Activated CD8-positive, alpha-beta memory T cell treated with anti-CD3 and anti-CD28 coated beads for 36 hours (primary cell): ENCODE results near the gene FETUB. TPM values are rescaled to one million over a fixed set of nuclear protein-coding genes. Genes with fewer than 3 reads are reported as not detected.

Experiments
- CTCF ChIA-PET: fragments of 350-600 bp; sonication (Branson Sonifier 250); formaldehyde crosslinking; loops from one replicate; lab custom pipeline; 2021; ENCODE audit warnings: antibody characterized with exemption; lab: Charles Lee
- POLR2A ChIA-PET: fragments of 350-600 bp; sonication (Branson Sonifier 250); formaldehyde crosslinking; loops from one replicate; lab custom pipeline; 2021; ENCODE audit warnings: antibody characterized with exemption; lab: Charles Lee
- total RNA-seq, 2 experiments: library from RNA; stranded (reverse); gene quantifications; one replicate each; pipeline ENCODE4 v1.2.3, GENCODE V29; 2021

FETUB gene, protein sequence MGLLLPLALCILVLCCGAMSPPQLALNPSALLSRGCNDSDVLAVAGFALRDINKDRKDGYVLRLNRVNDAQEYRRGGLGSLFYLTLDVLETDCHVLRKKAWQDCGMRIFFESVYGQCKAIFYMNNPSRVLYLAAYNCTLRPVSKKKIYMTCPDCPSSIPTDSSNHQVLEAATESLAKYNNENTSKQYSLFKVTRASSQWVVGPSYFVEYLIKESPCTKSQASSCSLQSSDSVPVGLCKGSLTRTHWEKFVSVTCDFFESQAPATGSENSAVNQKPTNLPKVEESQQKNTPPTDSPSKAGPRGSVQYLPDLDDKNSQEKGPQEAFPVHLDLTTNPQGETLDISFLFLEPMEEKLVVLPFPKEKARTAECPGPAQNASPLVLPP
- not detected for total RNA-seq

DNA sequence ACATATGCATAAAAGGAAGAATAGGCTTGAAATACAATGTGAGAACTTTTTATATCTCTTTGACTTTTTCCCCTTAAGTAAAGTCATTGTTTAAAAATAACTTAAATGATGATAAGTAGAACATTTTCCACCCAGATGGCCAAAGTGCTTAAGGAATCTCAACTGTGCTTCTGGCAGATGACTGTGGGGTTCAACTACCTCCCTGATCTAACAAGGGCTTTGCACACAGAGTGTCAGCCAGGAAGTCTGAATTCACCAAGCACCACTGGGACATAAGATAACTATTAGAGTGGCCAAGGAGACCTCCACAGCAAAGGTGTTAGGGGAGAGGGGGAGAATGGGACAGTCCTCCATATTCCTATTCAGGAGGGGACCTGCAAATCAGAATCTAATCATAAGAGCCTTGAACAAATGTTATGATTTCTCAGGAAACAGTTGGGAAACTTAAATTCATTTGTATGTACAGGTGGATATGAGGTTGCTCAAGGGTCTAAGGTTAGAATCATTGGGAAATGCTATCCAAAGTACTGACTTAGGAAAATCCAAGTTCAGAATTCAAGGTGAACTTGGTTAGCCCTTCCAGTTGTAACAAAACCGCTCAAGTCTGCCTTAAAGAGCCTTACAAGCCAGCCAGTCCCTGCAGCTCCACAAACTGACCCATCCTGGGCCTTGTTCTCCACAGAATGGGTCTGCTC is at the start of gene FETUB:
Gene FETUB, plus strand, starts transcription at position 622 of the 695 bp plus-strand sequence. Its CDS starts 62 bp downstream, at position 684.
- CTCF ChIA-PET = no interaction called here
- POLR2A ChIA-PET = no interaction called here

DNA sequence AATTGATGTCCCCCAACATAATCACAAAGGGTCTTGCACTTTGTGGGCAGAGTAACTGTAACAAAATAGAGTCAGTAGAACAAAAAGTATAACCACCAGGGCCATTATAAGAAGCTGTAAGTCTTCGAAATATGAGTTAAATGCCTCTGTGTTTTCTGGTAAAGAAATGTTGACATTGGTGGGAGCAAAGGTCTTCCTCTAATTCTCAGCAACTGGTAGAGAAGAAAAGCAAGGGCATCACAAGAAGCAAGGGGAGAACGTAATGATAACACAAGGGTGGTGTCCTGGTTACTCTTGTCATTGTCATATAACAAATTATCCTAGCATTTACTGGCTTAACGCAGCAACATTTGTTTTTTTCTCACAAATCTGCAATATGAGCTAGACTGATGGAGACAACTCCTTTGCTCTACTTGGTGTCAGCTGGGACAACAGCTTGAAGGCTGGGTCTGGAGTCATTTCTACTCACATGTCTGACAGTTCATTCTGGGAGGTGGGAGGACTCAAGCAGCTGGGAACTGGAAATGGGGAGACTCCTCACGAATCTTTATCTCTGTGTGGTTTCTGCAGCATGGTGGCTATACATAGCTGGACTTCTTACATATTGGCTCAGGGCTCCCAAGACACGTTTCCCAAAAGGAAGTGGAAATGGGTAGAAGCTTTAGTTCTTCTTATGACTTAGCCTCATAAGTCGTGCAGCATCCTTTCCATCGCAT is 49.5 kb upstream of the FETUB start:
- POLR2A ChIA-PET = interaction anchor here (0.5 kb wide), 1 partner anchor 28 kb away, joined by 3 read pairs; no protein-coding TSS in a partner anchor
- CTCF ChIA-PET = interaction anchor here (0.6 to 1.0 kb wide), 2 partner anchors 19 to 61 kb away, joined by 3 to 5 read pairs; no protein-coding TSS in a partner anchor

DNA sequence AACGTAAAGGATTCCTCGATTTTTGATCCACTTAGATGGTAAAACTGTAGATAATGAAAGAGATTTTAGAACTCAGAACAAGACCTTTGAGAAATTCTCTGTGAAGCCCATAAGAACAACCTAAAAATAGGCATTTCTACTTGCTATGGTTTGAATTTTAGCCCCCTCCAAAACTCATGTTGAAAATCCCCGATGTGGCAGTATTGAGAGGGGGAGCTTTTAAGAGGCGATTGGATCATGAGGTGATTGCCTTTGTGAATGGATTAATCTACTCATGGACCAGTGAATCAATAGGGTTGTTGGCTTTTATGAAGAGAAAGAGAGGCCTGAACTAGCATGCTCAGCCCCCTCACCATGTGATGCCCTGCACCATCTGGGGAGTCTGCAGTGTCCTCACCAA is 47.5 kb upstream of the FETUB start:
- ChIA-PET CTCF (interaction anchor here (1.0 kb wide), 1 partner anchor 23 kb away, joined by 3 read pairs; no protein-coding TSS in a partner anchor), POLR2A (no interaction called here)

DNA sequence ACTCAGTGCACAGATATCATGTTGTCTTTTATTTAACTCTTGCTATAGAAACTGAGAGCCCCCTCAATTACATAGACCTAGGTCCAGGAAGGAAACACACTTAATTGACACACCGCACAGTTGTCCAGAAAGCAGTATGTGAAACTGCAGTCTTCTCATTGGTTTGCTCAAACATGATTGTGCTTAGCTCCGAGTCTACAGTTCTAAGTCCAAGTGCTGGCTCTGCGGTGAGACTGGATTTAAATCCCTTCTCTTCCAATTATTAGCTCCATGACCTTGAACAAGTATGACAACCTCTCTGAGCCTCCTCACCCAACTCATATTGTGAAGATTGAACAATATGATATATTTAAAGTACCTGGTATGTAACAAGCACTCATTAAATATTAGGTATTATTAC is 46.3 kb upstream of the FETUB start:
- ChIA-PET POLR2A (no interaction called here), CTCF (no interaction called here)

DNA sequence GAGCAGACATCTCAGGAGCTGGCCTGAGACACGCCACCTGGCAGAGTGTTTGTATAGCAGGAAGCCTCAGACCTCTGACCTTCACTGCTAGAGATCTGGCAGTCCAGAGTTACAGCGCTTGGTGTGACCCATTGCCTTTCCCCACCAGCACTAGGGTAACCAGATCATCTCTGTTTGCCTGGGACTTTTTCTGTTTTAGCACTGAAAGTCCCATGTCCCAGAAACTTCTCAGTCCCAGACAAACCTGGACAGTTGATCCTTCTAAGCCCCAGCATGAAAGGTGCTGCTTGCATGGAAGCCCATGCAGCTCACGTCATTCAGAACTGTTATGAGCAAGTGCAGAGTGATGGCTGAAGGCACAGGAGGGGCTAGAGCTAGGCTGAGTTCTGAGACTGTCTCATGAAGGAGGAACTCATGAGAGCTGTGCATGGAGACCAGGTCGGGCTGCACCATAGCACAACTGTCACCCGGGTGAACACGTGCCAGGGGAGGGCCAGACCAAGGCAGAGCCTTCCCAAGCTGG is 45.5 kb upstream of the FETUB start:
- CTCF ChIA-PET = no interaction called here

DNA sequence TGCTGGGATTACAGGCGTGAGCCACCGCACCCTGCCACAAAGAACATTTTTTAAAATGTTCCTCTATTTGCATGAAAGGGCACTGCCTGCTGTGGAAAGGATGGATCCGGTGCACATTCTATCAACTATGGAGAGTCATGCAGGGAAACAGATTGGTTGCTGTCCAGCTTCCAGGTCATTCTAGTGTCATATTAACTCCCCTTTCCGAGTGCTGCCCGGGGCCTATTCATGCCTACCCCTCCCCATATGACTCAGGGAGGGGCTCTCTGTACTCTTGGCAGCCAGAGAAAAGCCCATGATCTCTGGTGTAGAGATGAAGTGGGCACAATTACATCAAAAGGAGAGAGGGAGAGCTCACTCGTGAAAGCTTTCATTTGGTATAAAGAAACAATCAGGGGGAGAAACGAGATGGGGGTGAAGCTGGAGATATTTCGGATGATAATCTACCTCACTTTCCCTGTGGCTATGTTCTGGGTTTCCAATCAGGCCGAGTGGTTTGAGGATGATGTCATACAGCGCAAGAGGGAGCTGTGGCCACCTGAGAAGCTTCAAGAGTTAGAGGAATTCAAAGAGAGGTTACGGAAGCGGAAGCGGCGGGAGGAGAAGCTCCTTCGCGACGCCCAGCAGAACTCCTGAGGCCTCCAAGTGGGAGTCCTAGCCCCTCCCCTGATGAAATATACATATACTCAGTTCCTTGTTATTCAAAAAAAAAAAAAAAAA is 43.5 kb upstream of the FETUB start:
- POLR2A ChIA-PET = interaction anchor here (0.6 to 0.7 kb wide), 2 partner anchors 26 to 29 kb away, joined by 3 to 7 read pairs; no protein-coding TSS in a partner anchor
- CTCF ChIA-PET = interaction anchor here (0.6 to 0.7 kb wide), 3 partner anchors 653 to 866 kb away, joined by 3 to 5 read pairs (median 3); no protein-coding TSS in a partner anchor

More for the DNA sequence above, 45.5 kb upstream of the FETUB start:
- POLR2A ChIA-PET = no interaction called here

DNA sequence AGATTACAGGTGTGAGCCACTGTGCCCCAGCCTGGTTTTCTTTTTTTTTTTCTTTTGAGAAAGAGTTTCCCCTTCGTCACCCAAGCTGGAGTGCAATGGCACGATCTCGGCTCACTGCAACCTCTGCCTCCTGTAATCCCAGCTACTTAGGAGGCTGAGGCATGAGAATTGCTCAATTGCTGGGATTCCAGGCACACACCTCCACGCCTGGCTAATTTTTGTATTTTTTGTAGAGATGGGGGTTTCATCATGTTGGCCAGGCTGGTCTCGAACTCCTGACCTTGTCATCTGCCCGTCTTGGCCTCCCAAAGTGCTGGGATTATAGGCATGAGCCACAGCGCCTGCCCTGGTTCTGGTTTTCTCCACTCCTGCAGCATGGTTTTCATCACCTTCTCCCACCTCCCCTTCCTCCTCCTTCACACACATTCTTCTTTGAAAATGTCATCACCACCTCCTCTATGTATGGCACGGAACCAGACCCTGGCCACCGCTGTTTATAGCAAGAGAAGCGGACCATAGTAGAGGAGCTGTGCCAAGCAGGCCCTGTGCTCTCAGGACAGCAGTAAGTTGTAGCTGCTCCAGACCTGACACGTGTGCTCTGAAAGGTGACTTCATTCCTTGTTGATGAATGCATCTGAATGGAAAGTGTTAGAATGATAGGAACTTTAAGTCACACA is 42.0 kb upstream of the FETUB start:
- ChIA-PET POLR2A (no interaction called here), CTCF (interaction anchor here (0.7 kb wide), 1 partner anchor 13 kb away, joined by 3 read pairs; no protein-coding TSS in a partner anchor)

DNA sequence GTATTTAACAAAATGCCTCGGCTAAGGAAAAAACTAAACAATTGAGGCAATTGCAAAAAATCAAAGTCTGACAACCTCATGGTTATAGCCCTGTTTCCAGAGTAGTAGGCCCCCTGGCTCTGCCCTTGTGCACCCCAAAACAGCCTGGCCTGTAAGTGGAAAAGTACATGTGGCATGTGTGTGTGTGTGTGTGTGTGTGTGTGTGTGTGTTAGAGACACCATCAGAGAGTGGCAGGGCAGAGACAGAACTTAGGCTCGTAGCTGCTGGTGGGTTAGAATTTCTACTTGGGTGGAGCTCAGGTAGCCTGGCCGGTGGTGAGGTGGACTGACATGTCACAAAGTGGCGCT is 41.4 kb upstream of the FETUB start:
- CTCF ChIA-PET = no interaction called here
- POLR2A ChIA-PET = no interaction called here

DNA sequence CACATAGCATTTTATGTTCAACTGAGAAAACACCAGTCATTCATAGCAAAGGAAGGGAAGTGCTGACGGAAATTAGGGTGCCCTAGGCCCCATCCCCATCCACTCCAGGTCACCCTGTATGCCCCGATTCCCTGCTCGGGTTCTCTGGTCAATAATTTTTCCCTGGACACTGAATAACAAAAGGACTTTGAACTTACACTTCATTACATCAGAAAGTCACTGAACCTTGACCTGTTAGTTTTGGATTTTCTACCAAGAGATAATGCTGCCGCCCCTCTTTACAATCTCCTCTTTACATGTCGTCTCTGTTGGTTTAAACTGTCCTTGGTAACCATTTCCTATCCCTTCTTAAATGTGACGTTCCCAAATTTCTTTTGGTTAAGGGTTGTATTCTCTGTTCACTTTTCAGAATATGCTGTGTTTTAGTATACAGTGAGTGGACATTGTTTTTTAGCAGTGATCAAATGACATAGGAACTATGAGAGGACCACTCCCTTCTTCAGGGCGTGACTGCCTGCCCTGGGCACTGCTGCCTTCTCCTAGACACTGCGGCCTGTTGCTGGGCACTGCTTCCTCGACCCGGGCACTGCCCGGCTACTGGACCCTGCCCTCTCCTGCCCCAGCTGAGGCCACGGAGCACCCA is 40.9 kb upstream of the FETUB start:
- ChIA-PET CTCF (no interaction called here), POLR2A (no interaction called here)

DNA sequence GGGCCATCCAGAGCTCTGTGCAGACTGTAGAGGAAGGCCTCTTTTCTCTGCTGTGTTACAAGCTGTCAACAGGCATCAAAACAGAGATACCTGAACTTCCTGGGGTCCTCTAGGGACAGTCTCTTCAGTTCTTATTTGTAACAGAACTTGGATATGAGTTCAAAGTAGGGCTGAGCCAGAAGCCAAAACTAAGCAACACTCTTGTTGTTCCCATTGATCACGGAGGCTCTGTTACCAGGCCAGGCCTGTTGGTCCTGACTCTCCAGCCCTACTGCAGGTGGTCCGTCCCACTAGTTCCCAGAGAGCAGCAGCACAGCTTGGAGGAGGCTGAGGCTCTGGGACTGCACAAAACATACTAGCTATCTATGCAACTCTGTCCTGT is 40.4 kb upstream of the FETUB start:
- ChIA-PET CTCF (interaction anchor here (1.1 kb wide), 1 partner anchor 15 kb away, joined by 6 read pairs; no protein-coding TSS in a partner anchor), POLR2A (no interaction called here)

DNA sequence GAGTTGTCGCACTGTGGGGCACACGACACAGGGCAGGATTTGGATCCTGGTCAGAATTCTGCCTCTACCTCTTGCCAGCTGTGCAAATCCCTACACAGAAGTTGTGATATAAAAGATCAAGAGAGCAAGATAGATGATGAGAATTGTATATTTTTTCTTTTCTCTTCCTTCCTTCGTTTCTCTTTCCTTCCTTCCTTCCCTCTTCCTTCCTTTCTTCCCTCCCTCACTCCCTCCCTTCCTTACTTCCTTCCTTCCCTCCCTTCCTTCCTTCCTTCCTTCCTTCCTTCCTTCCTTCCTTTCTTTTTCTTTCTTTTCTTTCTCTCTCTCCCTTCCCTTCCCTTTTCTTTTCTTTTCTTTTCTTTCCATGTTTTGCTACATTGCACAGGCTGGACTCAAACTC is 39.3 kb upstream of the FETUB start:
- POLR2A ChIA-PET = no interaction called here
- CTCF ChIA-PET = interaction anchor here (1.1 kb wide), 1 partner anchor 14 kb away, joined by 6 read pairs; no protein-coding TSS in a partner anchor

DNA sequence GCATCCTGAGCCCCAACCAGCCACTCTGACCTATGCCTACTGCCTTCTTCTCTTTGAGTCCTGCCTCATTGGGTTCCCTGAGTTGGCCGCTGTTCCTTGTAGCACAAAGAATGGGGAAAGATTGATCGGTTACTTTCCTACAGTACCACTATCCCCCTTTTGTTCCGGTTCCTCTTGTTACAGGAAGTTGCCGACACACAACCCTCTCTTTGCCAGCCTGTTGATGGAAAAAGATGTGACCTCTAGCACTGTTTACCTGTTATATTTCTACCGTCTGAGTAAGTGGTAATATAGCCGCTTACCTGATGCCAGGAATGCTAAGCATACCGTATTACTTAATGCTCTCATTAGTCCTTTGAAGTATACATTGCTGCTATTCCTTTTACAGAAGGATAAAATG is 37.0 kb upstream of the FETUB start:
- ChIA-PET POLR2A (no interaction called here), CTCF (interaction anchor here (3.1 kb wide), 1 partner anchor 13 kb away, joined by 12 read pairs; no protein-coding TSS in a partner anchor)

DNA sequence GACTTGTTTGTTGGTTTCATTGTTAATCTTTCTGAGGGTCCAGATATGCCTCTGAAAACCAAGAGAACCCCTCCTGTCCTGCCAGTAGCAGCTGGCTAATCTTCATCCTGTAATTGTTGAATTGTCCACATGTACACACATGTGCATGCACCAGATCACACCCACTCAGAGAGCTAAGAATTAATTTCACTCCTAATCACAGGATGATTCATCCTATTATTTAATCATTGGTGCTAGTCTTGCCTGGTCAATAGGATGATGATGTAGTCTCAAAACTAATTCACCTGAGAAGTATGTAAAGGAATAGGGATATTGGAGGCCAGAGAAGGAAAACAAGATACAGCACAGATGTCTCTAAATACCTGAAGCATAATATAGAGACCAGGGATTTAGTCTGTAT is 35.1 kb upstream of the FETUB start:
- CTCF ChIA-PET = interaction anchor here (3.1 kb wide), 1 partner anchor 12 kb away, joined by 12 read pairs; no protein-coding TSS in a partner anchor
- POLR2A ChIA-PET = no interaction called here

DNA sequence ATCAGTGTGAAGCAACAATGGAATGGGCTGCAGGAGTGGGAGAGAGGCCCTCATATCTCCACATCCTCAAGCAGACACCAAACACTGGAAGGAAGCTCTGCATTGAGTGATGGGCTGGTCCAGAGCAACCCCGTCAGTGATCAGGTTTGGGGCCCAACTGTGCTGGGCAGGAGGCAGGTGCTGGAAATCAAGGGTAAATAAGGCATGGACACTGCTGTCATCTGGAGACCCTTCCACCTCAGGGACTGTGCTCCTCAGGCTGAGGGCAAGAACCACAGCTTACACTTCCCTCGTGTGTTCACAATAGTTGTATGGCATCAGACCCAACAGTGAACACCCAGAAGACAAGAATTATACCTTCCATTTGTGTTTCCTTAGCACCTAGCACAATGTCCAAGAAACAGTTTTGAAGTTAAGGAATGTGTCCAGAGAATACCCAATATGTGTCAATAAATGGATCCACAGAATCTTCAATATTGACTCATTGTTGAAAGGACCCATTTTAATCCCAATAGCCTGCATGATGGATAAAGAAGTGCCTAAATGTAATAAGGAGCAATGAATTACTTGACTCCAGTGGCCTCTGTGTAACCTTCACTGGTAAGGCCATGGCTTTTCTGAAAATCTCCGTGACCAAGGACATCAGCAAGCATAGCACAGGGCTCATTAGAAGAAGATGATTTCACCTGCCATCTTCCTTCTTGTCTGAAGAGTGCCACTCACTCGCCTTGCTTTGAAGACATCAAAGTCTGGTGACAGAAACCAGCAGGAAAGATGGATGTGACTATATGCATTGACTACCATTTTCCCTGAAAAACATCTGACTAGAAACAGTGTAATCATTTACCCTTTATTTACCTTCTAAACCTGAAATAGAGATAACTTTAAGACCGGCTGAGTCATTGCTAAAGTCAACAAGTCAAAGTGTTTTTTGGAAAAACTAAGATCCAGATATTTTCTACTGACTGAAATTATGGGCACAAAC is 34.3 kb upstream of the FETUB start:
- CTCF ChIA-PET = no interaction called here
- POLR2A ChIA-PET = no interaction called here

DNA sequence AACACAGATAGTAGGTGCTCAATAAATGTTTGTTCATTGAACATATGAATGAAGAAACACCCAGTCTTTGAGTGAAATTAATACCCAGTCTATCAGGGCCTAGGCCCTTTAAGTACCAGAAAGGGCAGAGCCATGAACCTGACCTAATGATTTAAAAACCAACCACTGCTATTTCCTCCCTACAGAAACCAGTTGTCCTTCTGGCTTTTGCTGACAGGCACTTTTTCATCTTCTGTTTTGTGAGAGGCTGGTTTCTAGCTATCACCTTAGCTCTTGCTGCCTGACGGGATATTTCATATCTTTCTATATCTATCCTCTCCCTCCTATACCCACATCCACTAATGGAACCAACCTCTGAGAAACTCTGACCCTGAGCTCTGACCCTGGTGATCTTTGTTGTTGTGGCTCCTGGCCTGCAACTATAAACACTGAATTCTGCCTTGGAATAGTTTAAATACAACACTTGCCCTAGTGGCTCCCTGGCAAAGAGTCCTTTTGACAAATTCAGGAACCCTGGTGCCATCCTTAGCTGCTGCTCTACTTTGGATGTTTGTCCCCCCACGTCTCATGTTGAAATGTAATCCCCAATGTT is 31.5 kb upstream of the FETUB start:
- POLR2A ChIA-PET = no interaction called here
- CTCF ChIA-PET = interaction anchor here (1.4 to 2.1 kb wide), 2 partner anchors 8 to 213 kb away, joined by 4 to 6 read pairs; no protein-coding TSS in a partner anchor
